Neural cell (in vitro differentiated cells): ENCODE results near the gene MYO3A.

Source experiments
- EZH2 ChIP-seq: fragments of 200-600, 300-800 bp; shearing (Covaris generic), sonication (generic); IDR thresholded peaks from 2 replicates; pipeline ENCODE4 v1.6.1; 2014; ENCODE audit warnings: antibody characterized with exemption, low read length, borderline replicate concordance, mild to moderate bottlenecking; ENCODE audit not compliant: insufficient read depth, poor library complexity, severe bottlenecking
- RAD21 ChIP-seq: fragments of 450-650 bp; conservative IDR thresholded peaks from 2 replicates; pipeline ENCODE4 v1.6.1; 2014; ENCODE audit warnings: antibody characterized with exemption, mild to moderate bottlenecking, moderate library complexity
- TF ChIP-seq, protein P1 (sequence below): fragments of 450-650 bp; IDR thresholded peaks from 2 replicates; pipeline ENCODE4 v1.5.1; 2014; ENCODE audit warnings: antibody characterized with exemption, mild to moderate bottlenecking, moderate library complexity; ENCODE audit not compliant: poor library complexity, severe bottlenecking
- TF ChIP-seq, protein P2 (sequence below): IDR thresholded peaks from 2 replicates; pipeline ENCODE4 v1.6.1; 2012; ENCODE audit warnings: borderline replicate concordance

DNA sequence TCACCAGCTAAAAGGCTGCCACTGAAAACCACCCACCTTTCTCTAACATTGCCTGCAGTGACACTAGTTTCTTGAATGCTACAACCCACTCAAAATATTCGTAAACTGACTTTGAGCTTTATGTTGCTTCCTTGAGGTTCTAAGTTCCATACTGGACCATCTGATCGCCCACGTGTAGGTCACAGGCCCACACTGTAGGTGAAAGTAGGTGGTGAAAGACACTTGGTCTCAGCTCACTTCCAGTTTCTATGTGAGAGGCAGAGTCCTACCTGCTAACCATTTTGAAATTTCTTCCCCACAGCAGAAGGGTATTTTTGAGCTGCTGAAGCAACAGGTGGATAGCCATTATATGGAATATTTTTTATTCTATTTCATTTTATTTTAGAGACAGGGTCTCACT lies 97.3 kb downstream of the MYO3A start:
- TF ChIP-seq, protein P1, sequence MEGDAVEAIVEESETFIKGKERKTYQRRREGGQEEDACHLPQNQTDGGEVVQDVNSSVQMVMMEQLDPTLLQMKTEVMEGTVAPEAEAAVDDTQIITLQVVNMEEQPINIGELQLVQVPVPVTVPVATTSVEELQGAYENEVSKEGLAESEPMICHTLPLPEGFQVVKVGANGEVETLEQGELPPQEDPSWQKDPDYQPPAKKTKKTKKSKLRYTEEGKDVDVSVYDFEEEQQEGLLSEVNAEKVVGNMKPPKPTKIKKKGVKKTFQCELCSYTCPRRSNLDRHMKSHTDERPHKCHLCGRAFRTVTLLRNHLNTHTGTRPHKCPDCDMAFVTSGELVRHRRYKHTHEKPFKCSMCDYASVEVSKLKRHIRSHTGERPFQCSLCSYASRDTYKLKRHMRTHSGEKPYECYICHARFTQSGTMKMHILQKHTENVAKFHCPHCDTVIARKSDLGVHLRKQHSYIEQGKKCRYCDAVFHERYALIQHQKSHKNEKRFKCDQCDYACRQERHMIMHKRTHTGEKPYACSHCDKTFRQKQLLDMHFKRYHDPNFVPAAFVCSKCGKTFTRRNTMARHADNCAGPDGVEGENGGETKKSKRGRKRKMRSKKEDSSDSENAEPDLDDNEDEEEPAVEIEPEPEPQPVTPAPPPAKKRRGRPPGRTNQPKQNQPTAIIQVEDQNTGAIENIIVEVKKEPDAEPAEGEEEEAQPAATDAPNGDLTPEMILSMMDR, result no peak
- TF ChIP-seq RAD21 (no peak), EZH2 (no peak)
- TF ChIP-seq, protein P2, sequence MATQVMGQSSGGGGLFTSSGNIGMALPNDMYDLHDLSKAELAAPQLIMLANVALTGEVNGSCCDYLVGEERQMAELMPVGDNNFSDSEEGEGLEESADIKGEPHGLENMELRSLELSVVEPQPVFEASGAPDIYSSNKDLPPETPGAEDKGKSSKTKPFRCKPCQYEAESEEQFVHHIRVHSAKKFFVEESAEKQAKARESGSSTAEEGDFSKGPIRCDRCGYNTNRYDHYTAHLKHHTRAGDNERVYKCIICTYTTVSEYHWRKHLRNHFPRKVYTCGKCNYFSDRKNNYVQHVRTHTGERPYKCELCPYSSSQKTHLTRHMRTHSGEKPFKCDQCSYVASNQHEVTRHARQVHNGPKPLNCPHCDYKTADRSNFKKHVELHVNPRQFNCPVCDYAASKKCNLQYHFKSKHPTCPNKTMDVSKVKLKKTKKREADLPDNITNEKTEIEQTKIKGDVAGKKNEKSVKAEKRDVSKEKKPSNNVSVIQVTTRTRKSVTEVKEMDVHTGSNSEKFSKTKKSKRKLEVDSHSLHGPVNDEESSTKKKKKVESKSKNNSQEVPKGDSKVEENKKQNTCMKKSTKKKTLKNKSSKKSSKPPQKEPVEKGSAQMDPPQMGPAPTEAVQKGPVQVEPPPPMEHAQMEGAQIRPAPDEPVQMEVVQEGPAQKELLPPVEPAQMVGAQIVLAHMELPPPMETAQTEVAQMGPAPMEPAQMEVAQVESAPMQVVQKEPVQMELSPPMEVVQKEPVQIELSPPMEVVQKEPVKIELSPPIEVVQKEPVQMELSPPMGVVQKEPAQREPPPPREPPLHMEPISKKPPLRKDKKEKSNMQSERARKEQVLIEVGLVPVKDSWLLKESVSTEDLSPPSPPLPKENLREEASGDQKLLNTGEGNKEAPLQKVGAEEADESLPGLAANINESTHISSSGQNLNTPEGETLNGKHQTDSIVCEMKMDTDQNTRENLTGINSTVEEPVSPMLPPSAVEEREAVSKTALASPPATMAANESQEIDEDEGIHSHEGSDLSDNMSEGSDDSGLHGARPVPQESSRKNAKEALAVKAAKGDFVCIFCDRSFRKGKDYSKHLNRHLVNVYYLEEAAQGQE, result no peak
